A549 treated with CpdA at 1 μM for 4 hours (cell line): ENCODE measurements around the gene NDUFS4. TPM values are rescaled to one million over a fixed set of nuclear protein-coding genes. Genes with fewer than 3 reads are reported as not detected.

Source experiments
- total RNA-seq: library from RNA; stranded (reverse); fragments of 200-300 nt; extraction: Qiagen RNA extraction; gene quantifications from 5 replicates; pipeline ENCODE4 v1.2.3, GENCODE V29; 2022; ENCODE audit warnings: low read depth

Gene NDUFS4
- total RNA-seq = 104 to 133 TPM (median 112 TPM) in 5 replicates

GRCh38 chr5:53560506-53561191 is at the start of gene NDUFS4:
NDUFS4 (plus strand) TSS chr5:53560639; CDS start chr5:53560663, 24 bp downstream.

Other genes starting within 250 kb of the NDUFS4 start
- 8.0 to 17.8 TPM (median 13.3 TPM) in 5 replicates for gene FST, start 80.0 kb upstream of the NDUFS4 start, total RNA-seq